GM12878 (cell line): ENCODE data around the gene SLC7A5. TPM values are rescaled to one million over a fixed set of nuclear protein-coding genes. Genes with fewer than 3 reads are reported as not detected.

Source experiments
- ATAC-seq: fragments of 200-7000 bp; cut with Tn5 transposase; 3 replicates; pipeline ENCODE4 v1.9.1; 2020; ENCODE audit warnings: mild to moderate bottlenecking, moderate library complexity
- BruUV-seq: library from RNA; stranded (reverse); fragments of 400-500 nt; replicated peaks from 2 replicates; lab custom pipeline; 2021; lab: Mats Ljungman, UMichigan
- CTCF ChIA-PET: fragments of 300-600 bp; sonication (Branson Sonifier 250); formaldehyde crosslinking; extraction: SDS; loops from one replicate; lab custom pipeline; 2021; ENCODE audit warnings: inconsistent platforms; lab: Yijun Ruan, JAX
- POLR2A ChIA-PET: fragments of 350-600 bp; formaldehyde crosslinking; extraction: SDS; loops from one replicate; lab custom pipeline; 2021; ENCODE audit warnings: inconsistent platforms; lab: Charles Lee
- RAD21 ChIA-PET: fragments of 300-600 bp; sonication (Branson Sonifier 250); formaldehyde crosslinking; loops from one replicate; lab custom pipeline; 2023; ENCODE audit warnings: antibody characterized with exemption; ENCODE audit not compliant: unreplicated experiment; lab: Charles Lee
- SMC1A ChIA-PET: fragments of 300-600 bp; sonication (Branson Sonifier 250); formaldehyde crosslinking; loops from one replicate; lab custom pipeline; 2023; ENCODE audit not compliant: unreplicated experiment, uncharacterized antibody; lab: Charles Lee
- DNase-seq: peaks from one replicate; pipeline ENCODE4 v3.0.0-alpha.2; 2011; ENCODE audit warnings: low read depth, low spot score
- FAIRE-seq: peaks from 3 replicates; lab custom pipeline; 2011; peaks lifted over from hg19 to GRCh38; lab: Jason Lieb, UNC
- H2AFZ ChIP-seq: 2 replicates; pipeline ENCODE4 v1.6.0; 2011; ENCODE audit warnings: low read depth, low read length, control low read depth; ENCODE audit not compliant: control insufficient read depth
- H3K27ac ChIP-seq: 2 replicates; pipeline ENCODE4 v1.5.1; 2011; ENCODE audit warnings: control low read depth; ENCODE audit not compliant: control insufficient read depth, insufficient read depth
- H3K27me3 ChIP-seq, 2 experiments: replicated peaks in 1 of 2; 2 replicates each; pipeline versions ENCODE4 v1.6.0 to v1.6.1; 2011; ENCODE audit warnings: low read length in 1 of 2; ENCODE audit not compliant: control insufficient read depth in 2 of 2, insufficient read depth in 2 of 2
- H3K36me3 ChIP-seq, 2 experiments: 2 replicates each; pipeline ENCODE4 v1.5.1; 2011; ENCODE audit warnings: low read length in 1 of 2; ENCODE audit not compliant: control insufficient read depth in 2 of 2, insufficient read depth in 2 of 2
- H3K4me1 ChIP-seq: 2 replicates; pipeline ENCODE4 v1.6.1; 2011; ENCODE audit warnings: mild to moderate bottlenecking, low read length, moderate library complexity, mixed read lengths; ENCODE audit not compliant: control insufficient read depth, insufficient read depth
- H3K4me2 ChIP-seq: 2 replicates; pipeline ENCODE4 v1.6.0; 2011; ENCODE audit warnings: control low read depth; ENCODE audit not compliant: control insufficient read depth, insufficient read depth
- H3K4me3 ChIP-seq: fragments of 200-600 bp; sonication (generic); 2 replicates; pipeline ENCODE4 v1.5.1; 2016
- H3K79me2 ChIP-seq: 2 replicates; pipeline ENCODE4 v1.6.0; 2011; ENCODE audit warnings: low read length; ENCODE audit not compliant: control insufficient read depth, insufficient read depth
- H3K9ac ChIP-seq: 2 replicates; pipeline ENCODE4 v1.8.0; 2011; ENCODE audit warnings: low read length, control low read depth, mixed read lengths; ENCODE audit not compliant: control insufficient read depth, insufficient read depth
- H3K9me3 ChIP-seq: replicated peaks from 3 replicates; pipeline ENCODE4 v1.5.1; 2011; ENCODE audit warnings: mild to moderate bottlenecking, low read length; ENCODE audit not compliant: control insufficient read depth, insufficient read depth
- H4K20me1 ChIP-seq: 2 replicates; pipeline ENCODE4 v1.6.0; 2011; ENCODE audit not compliant: control insufficient read depth, insufficient read depth
- FOXK2 ChIP-seq: fragments of 450-650 bp; IDR thresholded peaks from 2 replicates; pipeline ENCODE4 v1.6.1; 2017; ENCODE audit warnings: mild to moderate bottlenecking, moderate library complexity
- NBN ChIP-seq: fragments of 450-650 bp; IDR thresholded peaks from 2 replicates; pipeline ENCODE4 v1.6.1; 2016
- POLR2AphosphoS5 ChIP-seq: IDR thresholded peaks from 2 replicates; pipeline ENCODE4 v1.6.1; 2011; ENCODE audit warnings: mild to moderate bottlenecking, low read length, inconsistent platforms
- SKIL ChIP-seq: fragments of 450-650 bp; IDR thresholded peaks from 2 replicates; pipeline ENCODE4 v1.6.1; 2017; ENCODE audit warnings: mild to moderate bottlenecking, low read depth, inconsistent platforms; ENCODE audit not compliant: poor library complexity, severe bottlenecking
- ZNF384 ChIP-seq: IDR thresholded peaks from 2 replicates; pipeline ENCODE4 v1.6.1; 2012; ENCODE audit warnings: low read depth, mild to moderate bottlenecking, low read length, improper control_type of control experiment, borderline replicate concordance
- WGBS: methylation state at CpG from one replicate; pipeline ENCODE4 v1.1.6; 2016; ENCODE audit warnings: low lambda C conversion rate; ENCODE audit not compliant: insufficient replicate concordance, insufficient coverage; ENCODE audit errors: missing lambda C conversion rate; 5-methylcytosine and 5-hydroxymethylcytosine counted together
- in situ Hi-C: fragments of 300-500 bp; cut with MboI; formaldehyde crosslinking; loops from 9 replicates; pipeline ENCODE4 v1.14.3; 2018; ENCODE audit warnings: mixed read lengths
- intact Hi-C: fragments of 100-400 bp; cut with micrococcal nuclease; formaldehyde crosslinking; loops from one replicate; pipeline ENCODE4 v1.14.2; 2022; ENCODE audit not compliant: unreplicated experiment
- polyA plus RNA-seq, 11 experiments: library from polyadenylated mRNA; depleted of rRNA in 4 of 11; unstranded in 6 of 11; stranded (reverse) in 5 of 11; fragments of >200 nt; fragmentation: Nextera tagmentation in 4 of 11; fragmentation: Illumina TruSeq in 1 of 11; extraction: Ambion mirVana in 4 of 11; extraction: Trizol in 1 of 11; gene quantifications; 1 replicate in 1 of 11; 2 replicates in 10 of 11; pipeline versions ENCODE4 v1.2.1 to v1.2.3, GENCODE V29; 2011 to 2016; ENCODE audit warnings: inconsistent platforms in 2 of 11, missing spikeins in 2 of 11, low read depth in 1 of 11
- total RNA-seq, 4 experiments: library from RNA; depleted of rRNA in 3 of 4; stranded (reverse); fragments of >200 nt in 3 of 4; fragmentation: Illumina TruSeq in 1 of 4; extraction: Trizol in 1 of 4; gene quantifications; 2 replicates each; pipeline versions ENCODE4 v1.2.1 to v1.2.3, GENCODE V29; 2013 to 2021

Gene SLC7A5
- total and polyA plus RNA-seq, 10 of the 15 experiments (the other 5 are each of a cell fraction or from before 2014, with no cell fraction given): 2.3 to 101 (median 35.8) TPM

DNA sequence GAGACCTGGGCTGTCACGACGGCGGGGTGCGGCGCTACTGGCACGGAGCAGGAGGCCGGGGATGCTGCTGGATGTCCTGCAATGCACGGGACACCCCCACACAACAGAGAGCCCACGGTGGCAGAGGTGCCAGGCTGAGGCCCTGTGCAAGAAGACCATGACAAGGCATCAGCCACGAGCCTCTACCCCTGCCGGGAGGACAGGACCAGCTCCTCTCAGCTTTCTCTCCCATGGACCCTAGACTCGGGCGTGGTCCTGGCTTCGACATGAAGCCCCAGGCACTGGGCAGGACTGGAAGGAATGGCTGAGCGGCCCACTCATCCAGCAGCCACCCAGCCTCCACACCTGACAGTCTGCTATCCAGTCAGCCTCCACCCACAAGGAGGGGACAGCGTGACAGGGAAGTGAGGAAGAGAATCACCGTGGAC, 25.6 kb downstream of the SLC7A5 start:
- TF ChIP-seq NBN: no peak
- BruUV-seq: no TSS peak
- SMC1A ChIA-PET: interaction anchor here (1.0 kb wide), 1 partner anchor 65 kb away, joined by 3 read pairs; no protein-coding TSS in a partner anchor
- Histone ChIP-seq H2AFZ (no peak overlapping the region), H3K27me3 (no peaks in the 10 kb centered on the region), H3K27ac (no peak overlapping the region), H3K36me3 (peaks cover 20 to 68% of the 10 kb centered on the region in 2 experiments), H3K9me3 (no peaks in the 10 kb centered on the region), H3K4me1 (no peaks in the 10 kb centered on the region), H3K79me2 (peaks cover 4% of the 10 kb centered on the region), H4K20me1 (no peaks in the 10 kb centered on the region), H3K4me3 (no peak overlapping the region), H3K4me2 (no peak overlapping the region), H3K9ac (no peak overlapping the region)
- CTCF ChIA-PET: no interaction called here
- intact Hi-C loops: no loop called here
- POLR2A ChIA-PET: interaction anchor here (0.5 kb wide), 1 partner anchor 56 kb away, joined by 3 read pairs; no protein-coding TSS in a partner anchor
- in situ Hi-C loops: no loop called here
- WGBS: 83% methylated on average over 15 of the region's 17 CpGs
- ATAC-seq (no peak), DNase-seq (no peak), FAIRE-seq (no peak)
- RAD21 ChIA-PET: interaction anchor here (1.0 kb wide), 1 partner anchor 65 kb away, joined by 3 read pairs; no protein-coding TSS in a partner anchor

- no peaks in the 10 kb centered on the region for H3K27me3 ChIP-seq
- intact Hi-C loops: no loop called here
- in situ Hi-C loops: no loop called here
- H3K27ac ChIP-seq: no peak overlapping the region
- no peak overlapping the region for H3K4me3 ChIP-seq
- H3K9me3 ChIP-seq: no peaks in the 10 kb centered on the region
- SMC1A ChIA-PET: no interaction called here
- DNase-seq (no peak), FAIRE-seq (no peak), ATAC-seq (no peak)
- WGBS: 59% methylated on average over 17 of the region's 17 CpGs
- no peaks in the 10 kb centered on the region for H3K4me1 ChIP-seq
- POLR2A ChIA-PET: no interaction called here
- peaks cover 19 to 72% of the 10 kb centered on the region in 2 experiments; a peak in 3 of 4 replicates for H3K36me3 ChIP-seq
- H3K9ac ChIP-seq: no peak overlapping the region
- CTCF ChIA-PET: interaction anchor here (0.7 kb wide), 1 partner anchor 53 kb away, joined by 6 read pairs; no protein-coding TSS in a partner anchor
- RAD21 ChIA-PET: no interaction called here
- peaks cover 4% of the 10 kb centered on the region for H3K79me2 ChIP-seq
- TF ChIP-seq SKIL (no peak), POLR2AphosphoS5 (no peak), ZNF384 (no peak), FOXK2 (no peak)
- BruUV-seq: no TSS peak
- no peaks in the 10 kb centered on the region for H4K20me1 ChIP-seq
- no peak overlapping the region for H2AFZ ChIP-seq
- no peak overlapping the region for H3K4me2 ChIP-seq
Measured at GRCh38 chr16:87842209-87842869, 27.0 kb downstream of the SLC7A5 start.
